Duodenal mucosa (tissue), 2 donors: Measurements from ENCODE around the gene ZSCAN22.

Experiments used
- H3K27ac ChIP-seq: one replicate; pipeline ENCODE4 v1.7.0; 2013; ENCODE audit warnings: low read depth, low read length
- H3K27me3 ChIP-seq, 2 donors: one replicate each; pipeline ENCODE4 v1.7.0; 2013; ENCODE audit warnings: low read length in 2 of 2, control low read depth in 1 of 2; ENCODE audit not compliant: insufficient read depth in 2 of 2, control insufficient read depth in 1 of 2
- H3K36me3 ChIP-seq, 2 donors: one replicate each; pipeline ENCODE4 v1.7.0; 2013; ENCODE audit warnings: low read length in 2 of 2, control low read depth in 1 of 2; ENCODE audit not compliant: insufficient read depth in 2 of 2, control insufficient read depth in 1 of 2
- H3K4me1 ChIP-seq, 2 donors: one replicate each; pipeline ENCODE4 v1.7.0; 2013; ENCODE audit warnings: low read length in 2 of 2, control low read depth in 1 of 2; ENCODE audit not compliant: insufficient read depth in 2 of 2, control insufficient read depth in 1 of 2
- H3K4me3 ChIP-seq, 2 donors: one replicate each; pipeline ENCODE4 v1.7.0; 2013; ENCODE audit warnings: low read length in 2 of 2, low read depth in 1 of 2
- H3K9ac ChIP-seq, 2 donors: one replicate each; pipeline ENCODE4 v1.7.0; 2013; ENCODE audit warnings: low read length in 2 of 2, low read depth in 1 of 2
- H3K9me3 ChIP-seq, 2 donors: one replicate each; pipeline ENCODE4 v1.7.0; 2013; ENCODE audit warnings: low read length in 2 of 2, control low read depth in 1 of 2; ENCODE audit not compliant: control insufficient read depth in 1 of 2

ZSCAN22 gene

GRCh38 chr19:58385891-58386575, 59.2 kb downstream of the ZSCAN22 start:
- no peaks in the 10 kb centered on the region for H3K9me3 ChIP-seq
- H3K27ac ChIP-seq: peak overlapping the region; percentile 98
- H3K36me3 ChIP-seq: peaks cover 5 to 18% of the 10 kb centered on the region in 2 donors
- H3K9ac ChIP-seq: peak overlapping the region; percentile 71 to 95
- peaks cover 27 to 40% of the 10 kb centered on the region in 2 donors for H3K4me1 ChIP-seq
- H3K27me3 ChIP-seq: no peaks in the 10 kb centered on the region
- H3K4me3 ChIP-seq: peak overlapping the region; percentile 90 to 96

- H3K4me3 ChIP-seq: peak within 1 kb of the TSS; percentile 90 to 96
- peaks cover 5 to 22% of the 10 kb centered on the region in 2 donors for H3K36me3 ChIP-seq
- H3K9ac ChIP-seq: peak within 1 kb of the TSS; percentile 71 to 95
- peak within 1 kb of the TSS; percentile 98 for H3K27ac ChIP-seq
- peaks cover 27 to 39% of the 10 kb centered on the region in 2 donors for H3K4me1 ChIP-seq
- no peaks in the 10 kb centered on the region for H3K27me3 ChIP-seq
- no peaks in the 10 kb centered on the region for H3K9me3 ChIP-seq
Observed at GRCh38 chr19:58386576-58387337, 60.0 kb downstream of the ZSCAN22 start, which contains the start of gene RPS5. RPS5 (plus strand) TSS chr19:58387269; CDS start chr19:58388138, 869 bp downstream.

- no peak overlapping the region for H3K27ac ChIP-seq
- H3K4me1 ChIP-seq: peaks cover 23 to 33% of the 10 kb centered on the region in 2 donors
- H3K36me3 ChIP-seq: peaks cover 5 to 23% of the 10 kb centered on the region in 2 donors
- H3K9ac ChIP-seq: peak overlapping the region; percentile 71 to 81
- peak overlapping the region; percentile 90 to 96 for H3K4me3 ChIP-seq
- no peaks in the 10 kb centered on the region for H3K9me3 ChIP-seq
- H3K27me3 ChIP-seq: no peaks in the 10 kb centered on the region
Observed at GRCh38 chr19:58387338-58388174, 60.8 kb downstream of the ZSCAN22 start.

- Histone ChIP-seq H3K4me1 (peaks cover 23 to 33% of the 10 kb centered on the region in 2 donors), H3K9ac (peak overlapping the region in 1 of 2 donors; percentile 71), H3K4me3 (peak overlapping the region; percentile 90 to 96), H3K36me3 (peaks cover 11 to 29% of the 10 kb centered on the region in 2 donors), H3K9me3 (no peaks in the 10 kb centered on the region), H3K27me3 (no peaks in the 10 kb centered on the region), H3K27ac (no peak overlapping the region)
Observed at GRCh38 chr19:58388175-58388526, 61.4 kb downstream of the ZSCAN22 start.
